Loucy (cell line): ENCODE data around the gene LAMC3.

Experiments used
- H2AFZ ChIP-seq: fragments of 200-600 bp; sonication (generic); 2 replicates; pipeline ENCODE4 v1.6.0; 2016; ENCODE audit warnings: antibody characterized with exemption, mild to moderate bottlenecking, low read length, moderate library complexity
- H3F3A ChIP-seq: fragments of 200-600 bp; 2 replicates; pipeline ENCODE4 v1.6.0; 2016; ENCODE audit warnings: antibody characterized with exemption, low read depth, mild to moderate bottlenecking
- H3K27me3 ChIP-seq: fragments of 200-600 bp; sonication (generic); 2 replicates; pipeline ENCODE4 v1.6.1; 2014; ENCODE audit warnings: low read length, mild to moderate bottlenecking; ENCODE audit not compliant: insufficient read depth, poor library complexity, severe bottlenecking
- H3K36me3 ChIP-seq: fragments of 200-600 bp; sonication (generic); 2 replicates; pipeline ENCODE4 v1.6.1; 2016; ENCODE audit warnings: low read length; ENCODE audit not compliant: insufficient read depth
- H3K4me1 ChIP-seq: fragments of 200-600 bp; sonication (generic); 2 replicates; pipeline ENCODE4 v1.5.1; 2014; ENCODE audit warnings: low read length, mild to moderate bottlenecking; ENCODE audit not compliant: insufficient read depth, poor library complexity, severe bottlenecking
- H3K4me2 ChIP-seq: fragments of 200-600 bp; sonication (generic); 2 replicates; pipeline ENCODE4 v1.6.0; 2014; ENCODE audit warnings: antibody characterized with exemption, low read length, low read depth, mild to moderate bottlenecking; ENCODE audit not compliant: poor library complexity, severe bottlenecking
- H3K4me3 ChIP-seq: fragments of 200-600 bp; sonication (generic); 2 replicates; pipeline ENCODE4 v1.5.1; 2014; ENCODE audit warnings: low read length, mild to moderate bottlenecking, mixed read lengths; ENCODE audit not compliant: poor library complexity, severe bottlenecking
- H3K79me2 ChIP-seq: fragments of 200-600 bp; sonication (generic); 2 replicates; pipeline ENCODE4 v1.6.1; 2014; ENCODE audit warnings: low read length; ENCODE audit not compliant: insufficient read depth
- H3K9ac ChIP-seq: fragments of 200-600 bp; sonication (generic); 2 replicates; pipeline ENCODE4 v1.6.0; 2014; ENCODE audit warnings: mild to moderate bottlenecking, low read depth, low read length, moderate library complexity; ENCODE audit not compliant: poor library complexity, severe bottlenecking
- H3K9me2 ChIP-seq: fragments of 200-600 bp; sonication (generic); replicated peaks from 2 replicates; pipeline ENCODE4 v1.6.1; 2016; ENCODE audit warnings: low read depth, low read length, mixed read lengths
- H3K9me3 ChIP-seq: fragments of 200-600 bp; sonication (generic); 2 replicates; pipeline ENCODE4 v1.6.1; 2014; ENCODE audit warnings: mild to moderate bottlenecking, antibody characterized with exemption, low read length, low read depth; ENCODE audit not compliant: insufficient read depth
- H4K20me1 ChIP-seq: fragments of 200-600 bp; sonication (generic); 2 replicates; pipeline ENCODE4 v1.6.0; 2014; ENCODE audit warnings: antibody characterized with exemption, low read length, mild to moderate bottlenecking; ENCODE audit not compliant: insufficient read depth, poor library complexity, severe bottlenecking
- EZH2phosphoT487 ChIP-seq: fragments of 200-600 bp; IDR thresholded peaks from 2 replicates; pipeline ENCODE4 v1.6.1; 2018; ENCODE audit warnings: antibody characterized with exemption, mild to moderate bottlenecking, moderate library complexity, borderline replicate concordance
- TF ChIP-seq, protein P1 (sequence below): fragments of 200-600 bp; sonication (generic); conservative IDR thresholded peaks from 2 replicates; pipeline ENCODE4 v1.5.1; 2014; ENCODE audit warnings: mild to moderate bottlenecking, antibody characterized with exemption, low read length

LAMC3 gene

DNA sequence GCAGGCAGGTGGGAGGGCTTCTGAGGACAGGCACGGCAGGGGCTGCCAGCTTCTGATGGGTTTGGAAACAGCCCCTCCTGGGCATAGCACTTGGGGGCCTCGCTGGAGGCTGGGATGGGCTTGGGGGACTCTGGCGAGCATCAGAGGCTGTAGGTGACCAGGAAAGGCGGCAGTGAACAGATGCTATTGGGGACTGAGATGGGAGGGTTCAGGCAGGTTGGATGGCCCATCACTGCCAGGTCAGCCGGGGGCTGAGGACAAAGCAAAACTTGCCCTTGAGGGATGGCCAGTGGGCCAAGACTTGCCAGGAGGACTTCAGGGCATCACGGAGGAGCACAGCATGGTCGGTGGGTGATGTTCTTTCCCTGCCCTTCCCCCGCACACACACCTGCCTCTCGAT, 94.0 kb downstream of the LAMC3 start:
- Histone ChIP-seq H4K20me1 (no peaks in the 10 kb centered on the region), H3K4me3 (no peak overlapping the region), H3K9me3 (no peaks in the 10 kb centered on the region), H3K27me3 (no peaks in the 10 kb centered on the region), H3K36me3 (no peaks in the 10 kb centered on the region), H3K4me1 (no peaks in the 10 kb centered on the region), H3F3A (no peaks in the 10 kb centered on the region), H3K4me2 (no peak overlapping the region), H3K9me2 (no peaks in the 10 kb centered on the region), H2AFZ (no peak overlapping the region), H3K79me2 (no peaks in the 10 kb centered on the region), H3K9ac (no peak overlapping the region)
- TF ChIP-seq EZH2phosphoT487: no peak
- TF ChIP-seq, protein P1, sequence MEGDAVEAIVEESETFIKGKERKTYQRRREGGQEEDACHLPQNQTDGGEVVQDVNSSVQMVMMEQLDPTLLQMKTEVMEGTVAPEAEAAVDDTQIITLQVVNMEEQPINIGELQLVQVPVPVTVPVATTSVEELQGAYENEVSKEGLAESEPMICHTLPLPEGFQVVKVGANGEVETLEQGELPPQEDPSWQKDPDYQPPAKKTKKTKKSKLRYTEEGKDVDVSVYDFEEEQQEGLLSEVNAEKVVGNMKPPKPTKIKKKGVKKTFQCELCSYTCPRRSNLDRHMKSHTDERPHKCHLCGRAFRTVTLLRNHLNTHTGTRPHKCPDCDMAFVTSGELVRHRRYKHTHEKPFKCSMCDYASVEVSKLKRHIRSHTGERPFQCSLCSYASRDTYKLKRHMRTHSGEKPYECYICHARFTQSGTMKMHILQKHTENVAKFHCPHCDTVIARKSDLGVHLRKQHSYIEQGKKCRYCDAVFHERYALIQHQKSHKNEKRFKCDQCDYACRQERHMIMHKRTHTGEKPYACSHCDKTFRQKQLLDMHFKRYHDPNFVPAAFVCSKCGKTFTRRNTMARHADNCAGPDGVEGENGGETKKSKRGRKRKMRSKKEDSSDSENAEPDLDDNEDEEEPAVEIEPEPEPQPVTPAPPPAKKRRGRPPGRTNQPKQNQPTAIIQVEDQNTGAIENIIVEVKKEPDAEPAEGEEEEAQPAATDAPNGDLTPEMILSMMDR: no peak

DNA sequence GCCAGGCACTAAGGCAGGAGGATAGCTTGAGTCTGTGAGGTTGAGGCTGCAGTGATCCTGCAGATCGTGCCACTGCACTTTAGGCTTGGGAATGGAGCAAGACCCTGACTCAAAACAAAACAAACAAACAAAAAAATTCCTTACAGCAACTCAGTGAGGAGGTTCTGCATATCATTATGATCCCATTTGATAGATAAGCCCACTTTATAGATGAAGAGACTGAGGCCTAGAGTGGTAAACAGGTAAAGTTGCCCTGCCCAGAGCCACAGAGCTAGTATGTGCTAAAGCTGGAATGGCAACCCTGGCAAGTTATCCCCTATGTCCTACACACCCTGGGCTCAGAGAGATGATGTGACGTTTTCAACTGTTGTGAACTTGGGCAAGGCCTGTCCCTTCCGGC, 94.6 kb downstream of the LAMC3 start:
- Histone ChIP-seq H3K27me3 (no peaks in the 10 kb centered on the region), H3F3A (no peaks in the 10 kb centered on the region), H3K4me3 (no peak overlapping the region), H3K36me3 (no peaks in the 10 kb centered on the region), H3K4me1 (no peaks in the 10 kb centered on the region), H3K4me2 (no peak overlapping the region), H3K9ac (no peak overlapping the region), H3K79me2 (no peaks in the 10 kb centered on the region), H4K20me1 (no peaks in the 10 kb centered on the region), H3K9me3 (no peaks in the 10 kb centered on the region), H3K9me2 (no peaks in the 10 kb centered on the region), H2AFZ (no peak overlapping the region)
- no peak for TF ChIP-seq EZH2phosphoT487
- TF ChIP-seq, protein P1: no peak

DNA sequence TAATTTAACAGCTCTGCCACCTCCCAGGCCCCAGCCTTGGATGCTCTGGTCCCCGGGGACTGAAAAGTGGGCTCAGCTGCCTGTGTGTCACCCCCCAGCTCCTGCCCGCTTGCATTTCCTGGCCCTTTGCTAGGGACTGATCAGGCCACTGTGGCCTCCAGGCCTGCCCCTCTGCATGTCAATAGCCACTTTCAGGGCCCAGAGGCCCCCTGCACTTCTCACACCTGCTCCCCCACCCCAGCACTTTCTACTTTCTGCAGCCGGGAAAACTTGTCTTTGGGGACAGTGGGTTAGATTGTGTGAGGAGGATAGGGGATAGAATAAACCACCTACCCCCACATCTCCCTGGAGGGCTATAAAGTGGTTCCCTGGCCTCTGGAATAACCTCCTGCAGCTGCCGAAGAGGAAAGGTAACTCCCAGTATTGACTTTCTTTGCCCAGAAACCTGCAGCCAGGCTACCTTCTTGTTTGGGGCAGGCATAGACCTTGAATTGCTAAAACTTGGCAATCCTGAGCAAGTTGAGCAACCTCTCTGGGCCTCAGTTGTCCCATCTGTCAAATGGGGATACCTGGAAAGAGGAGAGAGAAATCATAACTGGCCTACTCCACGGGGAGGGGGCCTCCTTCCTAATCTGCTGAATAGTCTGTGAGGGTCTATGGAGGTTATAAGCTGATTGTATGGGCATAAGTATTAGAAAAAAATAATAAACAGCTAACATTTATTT, 95.2 kb downstream of the LAMC3 start:
- no peaks in the 10 kb centered on the region for H3K9me2 ChIP-seq
- H3K4me3 ChIP-seq: no peak overlapping the region
- no peaks in the 10 kb centered on the region for H4K20me1 ChIP-seq
- H3K4me1 ChIP-seq: no peaks in the 10 kb centered on the region
- H3K9me3 ChIP-seq: no peaks in the 10 kb centered on the region
- no peaks in the 10 kb centered on the region for H3K27me3 ChIP-seq
- no peaks in the 10 kb centered on the region for H3K79me2 ChIP-seq
- no peak overlapping the region for H3K9ac ChIP-seq
- H3K36me3 ChIP-seq: no peaks in the 10 kb centered on the region
- H3K4me2 ChIP-seq: no peak overlapping the region
- no peak overlapping the region for H2AFZ ChIP-seq
- H3F3A ChIP-seq: no peaks in the 10 kb centered on the region
- TF ChIP-seq, protein P1: no peak
- no peak for TF ChIP-seq EZH2phosphoT487
